ENCODE measurements around the gene DLX6. TPM values are rescaled to one million over a fixed set of nuclear protein-coding genes. Genes with fewer than 3 reads are reported as not detected.
"Not testable (repeated sequence)": the region's sequence is repeated elsewhere in the genome, so short reads cannot be mapped to it uniquely, and the experiment has no call there.

DLX6 gene
- total and polyA plus RNA-seq, 4 donors, result 0.17 TPM; not detected in 3

DNA sequence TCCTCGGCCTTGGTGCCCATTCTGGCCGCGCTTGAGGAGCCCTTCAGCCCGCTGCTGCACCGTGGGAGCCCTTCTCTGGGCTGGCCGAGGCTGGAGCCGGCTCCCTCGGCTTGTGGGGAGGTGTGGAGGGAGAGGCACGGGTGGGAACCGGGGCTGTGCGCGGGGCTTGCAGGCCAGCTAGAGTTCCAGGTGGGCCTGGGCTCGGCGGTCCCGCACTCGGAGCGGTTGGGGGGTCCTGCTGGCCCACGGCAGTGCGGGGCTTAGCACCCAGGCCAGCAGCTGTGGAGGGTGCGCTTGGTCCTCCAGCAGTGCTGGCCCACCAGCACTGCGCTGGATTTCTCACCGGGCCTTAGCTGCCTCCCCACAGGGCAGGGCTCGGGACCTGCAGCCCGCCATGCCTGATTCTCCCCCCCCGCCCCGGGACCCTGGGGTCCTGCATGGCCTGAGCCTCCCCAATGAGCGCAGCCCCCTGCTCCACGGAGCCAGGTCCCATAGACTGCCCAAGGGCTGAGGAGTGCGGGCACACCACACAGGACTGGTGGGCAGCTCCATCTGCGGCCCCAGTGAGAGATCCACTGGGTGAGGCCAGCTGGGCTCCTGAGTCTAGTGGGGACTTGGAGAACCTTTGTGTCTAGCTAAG lies 29.0 kb downstream of the DLX6 start:
- not testable (repeated sequence) for H3K27ac ChIP-seq (ENCODE audit: low read depth, low read length); DNase-seq (ENCODE audit: low read depth in 4 of 6, low spot score in 6 of 6); H3K27me3 ChIP-seq (ENCODE audit: control insufficient read depth, insufficient read depth, low read length); H3K36me3 ChIP-seq (ENCODE audit: control insufficient read depth, insufficient read depth, low read length); H3K4me1 ChIP-seq (ENCODE audit: control insufficient read depth, insufficient read depth, low read length); H3K9me3 ChIP-seq (ENCODE audit: control insufficient read depth, insufficient read depth, low read length); H3K4me3 ChIP-seq (ENCODE audit: low read depth, low read length)
- 92% methylated on average over 25 of the region's 30 CpGs for WGBS (ENCODE audit: insufficient coverage)

DNA sequence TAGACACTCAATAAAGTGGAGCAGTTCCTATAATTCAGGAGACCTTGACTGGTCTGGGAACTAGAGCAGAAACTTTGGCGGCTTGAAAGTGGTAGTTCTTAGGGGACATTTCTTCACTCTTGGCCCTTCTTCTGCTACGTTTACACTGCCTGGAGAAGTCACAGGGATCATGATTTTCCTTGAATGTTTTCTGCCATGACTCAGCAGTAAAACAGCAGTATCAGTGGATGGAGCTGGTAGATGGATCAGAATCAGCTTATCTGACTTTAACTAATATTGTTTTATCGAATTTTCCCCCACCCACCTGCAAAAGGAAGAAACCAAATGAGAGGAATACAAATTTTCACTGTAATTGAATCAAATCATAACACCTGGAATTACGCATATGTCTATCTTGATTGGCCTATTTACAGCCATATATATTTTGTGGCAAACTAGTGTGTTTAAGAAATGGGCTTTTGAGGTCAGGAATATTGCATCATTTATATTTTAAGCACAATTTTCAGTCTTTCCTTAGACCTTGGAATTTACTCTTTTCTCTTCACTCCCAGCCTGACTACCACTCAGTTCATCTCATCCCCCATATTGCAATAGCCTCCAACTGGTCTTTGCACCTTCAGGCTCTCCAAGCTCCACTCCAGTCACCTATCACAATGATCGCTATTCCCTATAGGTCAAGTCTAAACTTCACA lies 34.2 kb downstream of the DLX6 start:
- no peak overlapping the region for H3K4me3 ChIP-seq (ENCODE audit: low read depth, low read length)
- no peak for DNase-seq (ENCODE audit: low read depth in 4 of 6, low spot score in 6 of 6)
- H3K27me3 ChIP-seq (ENCODE audit: control insufficient read depth, insufficient read depth, low read length), result no peaks in the 10 kb centered on the region
- WGBS (ENCODE audit: insufficient coverage), result 86% methylated on average over 2 of the region's 5 CpGs
- no peaks in the 10 kb centered on the region for H3K36me3 ChIP-seq (ENCODE audit: control insufficient read depth, insufficient read depth, low read length)
- no peaks in the 10 kb centered on the region for H3K4me1 ChIP-seq (ENCODE audit: control insufficient read depth, insufficient read depth, low read length)
- no peaks in the 10 kb centered on the region for H3K9me3 ChIP-seq (ENCODE audit: control insufficient read depth, insufficient read depth, low read length)
- no peak overlapping the region for H3K27ac ChIP-seq (ENCODE audit: low read depth, low read length)

- 88% methylated on average over 1 of the region's 2 CpGs for WGBS (ENCODE audit: insufficient coverage)
- no peak overlapping the region for H3K27ac ChIP-seq (ENCODE audit: low read depth, low read length)
- H3K27me3 ChIP-seq (ENCODE audit: control insufficient read depth, insufficient read depth, low read length), result no peaks in the 10 kb centered on the region
- no peaks in the 10 kb centered on the region for H3K4me1 ChIP-seq (ENCODE audit: control insufficient read depth, insufficient read depth, low read length)
- H3K36me3 ChIP-seq (ENCODE audit: control insufficient read depth, insufficient read depth, low read length), result no peaks in the 10 kb centered on the region
- no peak for DNase-seq (ENCODE audit: low read depth in 4 of 6, low spot score in 6 of 6)
- H3K4me3 ChIP-seq (ENCODE audit: low read depth, low read length), result no peak overlapping the region
- H3K9me3 ChIP-seq (ENCODE audit: control insufficient read depth, insufficient read depth, low read length), result no peaks in the 10 kb centered on the region
Measured at GRCh38 chr7:97043281-97043680, 37.9 kb downstream of the DLX6 start.

Small RNAs within 50 kb of the gene (small RNA-seq; reads per million reads assigned to genes)
- gene RF01778 (ENCODE audit: low replicate concordance) (not detected), gene RF01887 (ENCODE audit: low replicate concordance) (not detected), gene RF01888 (ENCODE audit: low replicate concordance) (not detected)

Other genes starting within 250 kb of the DLX6 start
- under 1 TPM in 1 of 2 donors, not detected in 1; 0.50 TPM for gene DLX5, start 19.3 kb downstream of the DLX6 start, total RNA-seq
- gene DLX5, start 19.3 kb downstream of the DLX6 start, polyA plus RNA-seq (ENCODE audit: insufficient read length in 2 of 2), result not detected
- 10 to 100 TPM; 23.1 TPM for gene SDHAF3, start 112.1 kb downstream of the DLX6 start, total RNA-seq
- 10 to 100 TPM; 24.3 to 28.1 TPM for gene SDHAF3, start 112.1 kb downstream of the DLX6 start, polyA plus RNA-seq (ENCODE audit: insufficient read length in 2 of 2)